GM13976 (cell line): Measurements from ENCODE around the gene PDE6B.

Source experiments
- DNase-seq: peaks from one replicate; pipeline ENCODE4 v3.0.0; 2012; ENCODE audit warnings: low spot score
- CTCF ChIP-seq: IDR thresholded peaks from 2 replicates; pipeline ENCODE4 v1.5.1; 2012; ENCODE audit warnings: borderline replicate concordance, mild to moderate bottlenecking; ENCODE audit not compliant: insufficient read depth; ENCODE audit errors: extremely low read depth, missing control alignments, control extremely low read depth
- in situ Hi-C: fragments of 300-500 bp; cut with MboI; formaldehyde crosslinking; loops from one replicate; pipeline ENCODE4 v1.12.0; 2022; ENCODE audit warnings: low sequenced_read_pairs, mixed read lengths, inconsistent platforms; ENCODE audit not compliant: unreplicated experiment

PDE6B gene

DNA sequence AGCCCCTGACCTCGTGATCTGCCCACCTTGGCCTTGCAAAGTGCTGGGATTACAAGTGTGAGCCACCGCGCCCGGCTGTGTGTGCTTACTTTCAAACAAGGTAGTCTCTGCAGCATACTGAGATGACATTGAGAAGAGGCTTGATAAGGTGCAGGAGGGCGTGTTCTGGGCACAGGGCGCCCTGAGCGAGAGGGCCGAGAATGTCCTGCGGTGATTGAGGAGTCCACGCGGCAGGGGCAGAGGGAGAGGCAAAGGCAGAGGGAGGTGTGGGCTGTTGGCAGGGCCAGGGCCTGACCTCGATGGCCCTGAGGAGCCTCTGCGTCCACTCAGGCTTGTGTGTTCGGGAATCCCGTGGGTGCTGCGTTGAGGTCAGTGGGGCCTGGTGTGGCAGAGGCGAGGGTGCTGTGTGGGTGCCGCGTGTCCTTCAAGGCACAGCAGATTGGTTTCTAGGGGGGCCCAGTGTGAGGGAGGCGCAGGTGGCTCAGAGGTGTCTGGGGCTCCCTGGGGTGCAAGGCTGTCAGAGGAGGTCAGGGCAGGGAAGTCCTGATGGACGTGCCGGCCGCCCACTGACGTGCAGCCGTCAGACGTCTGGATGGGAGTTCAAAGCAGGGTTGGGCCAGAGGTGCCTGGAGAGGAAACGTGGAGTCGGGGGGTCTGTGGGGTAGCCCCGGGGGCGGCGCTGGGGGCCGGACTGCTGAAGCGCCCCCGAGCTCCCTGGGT lies 92.4 kb downstream of the PDE6B start:
- DNase-seq = no peak
- no peak for TF ChIP-seq CTCF
- in situ Hi-C loops = no loop called here

DNA sequence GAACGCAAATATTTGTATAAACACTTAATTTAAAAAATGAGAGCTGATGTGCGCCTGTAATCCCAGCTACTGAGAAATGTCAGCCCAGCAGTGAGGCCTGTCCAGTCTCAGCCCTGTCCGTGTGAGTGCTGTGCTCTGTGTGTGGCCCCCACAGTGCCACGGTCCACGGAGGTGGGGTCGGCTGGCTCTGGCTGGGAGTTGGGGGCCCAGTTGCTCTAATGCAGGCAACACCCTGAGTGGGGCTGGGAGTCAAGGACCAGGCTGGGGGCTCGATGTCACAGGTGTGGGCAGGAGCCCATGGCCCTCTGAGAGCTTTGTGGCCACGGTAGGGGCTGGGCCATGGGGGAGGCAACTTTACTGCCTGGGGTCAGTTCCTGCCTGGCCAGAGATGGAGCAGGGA lies 93.1 kb downstream of the PDE6B start:
- no peak for TF ChIP-seq CTCF
- DNase-seq = no peak
- in situ Hi-C loops = no loop called here
